Sigmoid colon (tissue), 7 donors: Measurements from ENCODE around the gene SPAG8. TPM values are rescaled to one million over a fixed set of nuclear protein-coding genes. Genes with fewer than 3 reads are reported as not detected.

Experiments
- DNase-seq: peaks from one replicate; pipeline ENCODE4 v3.0.0-alpha.2; 2019
- H3K27ac ChIP-seq, 4 donors: fragments of 200-600 bp; sonication (generic); one replicate each; pipeline ENCODE4 v1.5.1; 2016 to 2019; ENCODE audit warnings: mild to moderate bottlenecking in 1 of 4
- H3K27me3 ChIP-seq, 3 donors: fragments of 200-600 bp; sonication (generic); one replicate each; pipeline ENCODE4 v1.5.1; 2019; ENCODE audit warnings: mild to moderate bottlenecking in 1 of 3
- H3K36me3 ChIP-seq, 4 donors: fragments of 200-600 bp; sonication (generic); one replicate each; pipeline ENCODE4 v1.5.1; 2016 to 2019
- H3K4me1 ChIP-seq, 4 donors: fragments of 200-600 bp; sonication (generic); one replicate each; pipeline ENCODE4 v1.5.1; 2017 to 2019
- H3K4me3 ChIP-seq, 4 donors: fragments of 200-600 bp; sonication (generic); one replicate each; pipeline ENCODE4 v1.5.1; 2017 to 2019; ENCODE audit warnings: mild to moderate bottlenecking in 2 of 4, moderate library complexity in 1 of 4
- H3K9me3 ChIP-seq, 4 donors: fragments of 200-600 bp in 3 of 4; sonication (generic) in 3 of 4; one replicate each; pipeline versions ENCODE4 v1.5.1 to v1.6.1; 2013 to 2019
- EP300 ChIP-seq, 4 donors: sonication (generic); formaldehyde crosslinking; IDR thresholded peaks; one replicate each; pipeline ENCODE4 v1.6.1; 2017; ENCODE audit warnings: antibody characterized with exemption in 4 of 4
- POLR2A ChIP-seq, 2 donors: fragments of 450-650 bp; IDR thresholded peaks; one replicate each; pipeline ENCODE4 v1.6.1; 2016; ENCODE audit warnings: antibody characterized with exemption in 2 of 2, mild to moderate bottlenecking in 2 of 2, moderate library complexity in 2 of 2
- POLR2AphosphoS5 ChIP-seq, 4 donors: sonication (generic); formaldehyde crosslinking; IDR thresholded peaks; one replicate each; pipeline ENCODE4 v1.6.1; 2017; ENCODE audit warnings: antibody characterized with exemption in 4 of 4
- WGBS, 2 donors: extraction: QIAGEN DNeasy Blood & Tissue Kit; methylation state at CpG; one replicate each; pipeline ENCODE4 v1.1.7; 2013; 5-methylcytosine and 5-hydroxymethylcytosine counted together
- intact Hi-C: fragments of 100-400 bp; cut with DNase I; formaldehyde crosslinking; loops from one replicate; pipeline ENCODE4 v1.15.1; 2023
- polyA plus RNA-seq, 3 donors: library from polyadenylated mRNA; stranded (reverse); fragments of 200-250 nt; gene quantifications; one replicate each; pipeline ENCODE4 v1.2.3, GENCODE V29; 2013
- total RNA-seq, 4 donors: library from RNA; depleted of rRNA; stranded (reverse); fragments of >200 nt; gene quantifications; one replicate each; pipeline ENCODE4 v1.1.0, GENCODE V29; 2016
- TF ChIP-seq, protein P1 (sequence below), 4 experiments: fragments of 450-650 bp in 3 of 4; fragments of 200-600 bp in 1 of 4; IDR thresholded peaks; one replicate each; pipeline ENCODE4 v1.5.1; 2016 to 2019; ENCODE audit warnings: antibody characterized with exemption in 4 of 4, mild to moderate bottlenecking in 3 of 4, moderate library complexity in 2 of 4
- donor health status: healthy with polysubstance abuse.
- donor health status: Bipolar disorder and iron deficiency.
- donor health status: healthy.

The SPAG8 gene
- total and polyA plus RNA-seq, 7 donors, result 1.1 to 2.8 (median 2.3) TPM; not detected in 2

DNA sequence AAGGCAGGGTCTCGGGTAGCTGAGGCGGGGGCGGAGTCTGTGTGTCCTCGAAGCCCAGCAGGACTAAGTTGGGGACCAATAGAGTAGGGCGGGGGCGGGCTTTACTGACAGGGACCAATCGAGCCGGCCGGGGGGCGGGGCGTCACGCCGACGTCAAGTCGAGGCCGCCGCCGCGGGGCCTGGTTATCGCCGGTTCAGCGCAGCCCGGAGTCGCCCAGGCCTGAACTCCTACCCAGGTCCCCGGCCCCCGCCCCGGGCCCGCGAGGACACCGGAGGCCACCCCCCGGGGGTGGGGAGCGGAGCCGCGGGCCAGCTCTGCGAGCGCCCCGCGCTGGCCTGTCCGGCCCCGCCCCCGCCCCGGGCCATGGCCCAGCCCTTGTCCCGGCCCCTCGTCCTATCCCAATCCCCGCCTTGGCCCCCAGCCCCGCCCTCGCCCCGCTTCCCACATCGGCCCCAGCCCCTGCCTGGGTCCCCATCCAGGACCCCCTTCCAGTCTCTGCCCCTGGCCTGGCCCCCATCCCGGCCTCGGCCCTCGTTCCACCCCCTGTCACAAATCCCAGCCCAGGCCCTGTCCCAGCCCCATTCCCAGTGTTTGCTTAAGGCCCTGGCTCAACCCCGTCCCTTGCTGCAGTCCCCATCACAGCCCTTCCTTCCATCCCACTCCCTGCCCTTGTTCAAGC, 17.2 kb upstream of the SPAG8 start, which contains the start of gene TMEM8B:
Gene TMEM8B, plus strand, starts transcription at position 145 of the 680 bp plus-strand sequence. Its CDS starts 220 bp downstream, at position 365.
- Histone ChIP-seq H3K27me3 (no peaks in the 10 kb centered on the region), H3K4me1 (peaks cover 0 to 44% (median 34%) of the 10 kb centered on the region in 4 donors), H3K27ac (peak within 1 kb of the TSS; percentile 93 to 99 (median 98)), H3K9me3 (no peaks in the 10 kb centered on the region), H3K36me3 (no peaks in the 10 kb centered on the region), H3K4me3 (peak within 1 kb of the TSS; percentile 52 to 95 (median 91))
- DNase-seq, result peak; percentile 99
- TF ChIP-seq, protein P1, sequence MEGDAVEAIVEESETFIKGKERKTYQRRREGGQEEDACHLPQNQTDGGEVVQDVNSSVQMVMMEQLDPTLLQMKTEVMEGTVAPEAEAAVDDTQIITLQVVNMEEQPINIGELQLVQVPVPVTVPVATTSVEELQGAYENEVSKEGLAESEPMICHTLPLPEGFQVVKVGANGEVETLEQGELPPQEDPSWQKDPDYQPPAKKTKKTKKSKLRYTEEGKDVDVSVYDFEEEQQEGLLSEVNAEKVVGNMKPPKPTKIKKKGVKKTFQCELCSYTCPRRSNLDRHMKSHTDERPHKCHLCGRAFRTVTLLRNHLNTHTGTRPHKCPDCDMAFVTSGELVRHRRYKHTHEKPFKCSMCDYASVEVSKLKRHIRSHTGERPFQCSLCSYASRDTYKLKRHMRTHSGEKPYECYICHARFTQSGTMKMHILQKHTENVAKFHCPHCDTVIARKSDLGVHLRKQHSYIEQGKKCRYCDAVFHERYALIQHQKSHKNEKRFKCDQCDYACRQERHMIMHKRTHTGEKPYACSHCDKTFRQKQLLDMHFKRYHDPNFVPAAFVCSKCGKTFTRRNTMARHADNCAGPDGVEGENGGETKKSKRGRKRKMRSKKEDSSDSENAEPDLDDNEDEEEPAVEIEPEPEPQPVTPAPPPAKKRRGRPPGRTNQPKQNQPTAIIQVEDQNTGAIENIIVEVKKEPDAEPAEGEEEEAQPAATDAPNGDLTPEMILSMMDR (IDR thresholded peaks at IDR 0.05), result no peak
- TF ChIP-seq POLR2AphosphoS5 (IDR thresholded peaks at IDR 0.05), result peak; percentile 40 to 84 (median 62)
- peak in 1 of 2 donors; percentile 21 for TF ChIP-seq POLR2A (IDR thresholded peaks at IDR 0.05)
- no peak for TF ChIP-seq EP300 (IDR thresholded peaks at IDR 0.05)
- 1 to 2% methylated on average over 53 of the region's 53 CpGs for WGBS, 2 donors
- intact Hi-C loops, result loop anchor here (2.0 kb wide), 3 partner anchors 14 to 54 kb away; partner anchors contain the start of genes HINT2 and NPR2

GRCh38 chr9:35828716-35829083, 16.6 kb upstream of the SPAG8 start, which contains the start of gene FAM221B:
TSS of gene FAM221B (minus strand) at chr9:35828732. CDS start at chr9:35826161, 2,571 bp downstream.
- Histone ChIP-seq H3K36me3 (no peaks in the 10 kb centered on the region), H3K27me3 (no peaks in the 10 kb centered on the region), H3K4me3 (peak within 1 kb of the TSS; percentile 52 to 95 (median 91)), H3K9me3 (no peaks in the 10 kb centered on the region), H3K4me1 (peaks cover 0 to 41% (median 31%) of the 10 kb centered on the region in 4 donors), H3K27ac (peak within 1 kb of the TSS; percentile 93 to 99 (median 98))
- intact Hi-C loops, result loop anchor here (2.0 kb wide), 3 partner anchors 14 to 54 kb away; partner anchors contain the start of genes HINT2 and NPR2
- WGBS, 2 donors, result 0 to 1% methylated on average over 21 of the region's 21 CpGs
- no peak for TF ChIP-seq EP300 (IDR thresholded peaks at IDR 0.05)
- TF ChIP-seq, protein P1 (IDR thresholded peaks at IDR 0.05), result no peak
- TF ChIP-seq POLR2AphosphoS5 (IDR thresholded peaks at IDR 0.05), result no peak
- no peak for TF ChIP-seq POLR2A (IDR thresholded peaks at IDR 0.05)
- DNase-seq, result no peak

DNA sequence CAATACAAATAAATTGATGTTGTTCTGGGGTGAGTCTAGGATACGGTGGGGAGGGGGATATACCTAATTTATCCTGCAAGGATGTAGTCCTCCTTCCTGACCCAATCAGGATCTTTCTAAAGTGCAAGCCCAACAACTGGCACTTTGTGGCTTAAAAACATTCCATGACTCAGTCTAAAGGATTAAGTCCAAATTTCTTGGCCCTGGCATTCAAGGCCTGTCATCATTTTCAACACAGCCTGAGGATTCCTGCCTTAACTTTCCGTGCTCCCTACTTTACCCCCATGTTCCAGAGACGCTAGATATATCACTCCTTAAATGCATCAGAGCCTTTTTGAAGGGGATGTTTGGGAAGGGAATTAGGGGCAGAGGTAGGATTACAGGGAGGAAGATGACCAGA, 15.4 kb upstream of the SPAG8 start:
- TF ChIP-seq POLR2AphosphoS5 (IDR thresholded peaks at IDR 0.05), result no peak
- TF ChIP-seq, protein P1 (IDR thresholded peaks at IDR 0.05), result no peak
- TF ChIP-seq POLR2A (IDR thresholded peaks at IDR 0.05), result no peak
- no peak for TF ChIP-seq EP300 (IDR thresholded peaks at IDR 0.05)
- no peak for DNase-seq
- no peaks in the 10 kb centered on the region for H3K9me3 ChIP-seq
- H3K4me1 ChIP-seq, result peaks cover 0 to 30% (median 24%) of the 10 kb centered on the region in 4 donors
- H3K27ac ChIP-seq, result peak overlapping the region in 1 of 4 donors; percentile 93
- H3K4me3 ChIP-seq, result no peak overlapping the region
- WGBS, 2 donors, result 87 to 89% methylated on average over 3 of the region's 3 CpGs
- no peaks in the 10 kb centered on the region for H3K27me3 ChIP-seq
- intact Hi-C loops, result no loop called here
- no peaks in the 10 kb centered on the region for H3K36me3 ChIP-seq

DNA sequence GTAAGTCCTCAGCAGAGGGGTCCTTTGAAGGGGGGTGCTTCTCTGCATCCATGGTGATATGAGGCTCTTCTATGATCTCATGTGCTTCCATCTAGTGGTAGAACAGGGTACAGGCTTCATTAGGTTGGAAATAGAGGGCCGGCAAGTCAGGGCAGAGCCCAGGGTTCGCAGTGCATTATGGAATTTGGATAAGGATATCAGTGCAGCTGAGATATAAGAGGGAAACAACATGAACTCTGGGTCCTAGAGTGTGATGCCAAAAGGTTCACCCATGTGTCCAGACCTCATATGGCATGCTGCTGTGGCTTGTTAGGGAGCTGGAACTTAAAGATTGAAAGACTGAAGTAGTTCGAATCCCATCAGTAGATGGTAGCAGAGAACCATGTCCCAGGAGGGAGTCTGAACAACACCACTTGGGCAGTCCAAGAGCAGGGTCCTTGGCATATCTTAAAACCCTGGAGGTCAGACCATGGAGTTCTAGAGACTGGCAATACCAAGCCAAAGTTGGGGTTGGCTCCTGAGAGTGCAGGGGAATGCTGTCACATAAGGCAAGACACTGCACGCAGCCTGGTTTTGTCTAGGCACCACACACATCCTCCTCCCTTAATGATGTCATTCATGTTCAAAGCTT, 14.1 kb upstream of the SPAG8 start:
- intact Hi-C loops, result no loop called here
- Histone ChIP-seq H3K4me1 (peaks cover 0 to 25% (median 22%) of the 10 kb centered on the region in 4 donors), H3K4me3 (no peak overlapping the region), H3K27ac (peak overlapping the region in 3 of 4 donors; percentile 8 to 36 (median 18)), H3K27me3 (no peaks in the 10 kb centered on the region), H3K36me3 (no peaks in the 10 kb centered on the region), H3K9me3 (no peaks in the 10 kb centered on the region)
- DNase-seq, result peak; percentile 39
- 27 to 32% methylated on average over 4 of the region's 4 CpGs for WGBS, 2 donors
- no peak for TF ChIP-seq EP300 (IDR thresholded peaks at IDR 0.05)
- TF ChIP-seq, protein P1 (IDR thresholded peaks at IDR 0.05), result peak; percentile 54 to 85 (median 79)
- TF ChIP-seq POLR2AphosphoS5 (IDR thresholded peaks at IDR 0.05), result no peak
- no peak for TF ChIP-seq POLR2A (IDR thresholded peaks at IDR 0.05)
